ENCODE data around the gene ITM2C.
A peak's percentile ranks its signal among the peaks of the same experiment; 100 is the strongest.

The ITM2C gene

DNA sequence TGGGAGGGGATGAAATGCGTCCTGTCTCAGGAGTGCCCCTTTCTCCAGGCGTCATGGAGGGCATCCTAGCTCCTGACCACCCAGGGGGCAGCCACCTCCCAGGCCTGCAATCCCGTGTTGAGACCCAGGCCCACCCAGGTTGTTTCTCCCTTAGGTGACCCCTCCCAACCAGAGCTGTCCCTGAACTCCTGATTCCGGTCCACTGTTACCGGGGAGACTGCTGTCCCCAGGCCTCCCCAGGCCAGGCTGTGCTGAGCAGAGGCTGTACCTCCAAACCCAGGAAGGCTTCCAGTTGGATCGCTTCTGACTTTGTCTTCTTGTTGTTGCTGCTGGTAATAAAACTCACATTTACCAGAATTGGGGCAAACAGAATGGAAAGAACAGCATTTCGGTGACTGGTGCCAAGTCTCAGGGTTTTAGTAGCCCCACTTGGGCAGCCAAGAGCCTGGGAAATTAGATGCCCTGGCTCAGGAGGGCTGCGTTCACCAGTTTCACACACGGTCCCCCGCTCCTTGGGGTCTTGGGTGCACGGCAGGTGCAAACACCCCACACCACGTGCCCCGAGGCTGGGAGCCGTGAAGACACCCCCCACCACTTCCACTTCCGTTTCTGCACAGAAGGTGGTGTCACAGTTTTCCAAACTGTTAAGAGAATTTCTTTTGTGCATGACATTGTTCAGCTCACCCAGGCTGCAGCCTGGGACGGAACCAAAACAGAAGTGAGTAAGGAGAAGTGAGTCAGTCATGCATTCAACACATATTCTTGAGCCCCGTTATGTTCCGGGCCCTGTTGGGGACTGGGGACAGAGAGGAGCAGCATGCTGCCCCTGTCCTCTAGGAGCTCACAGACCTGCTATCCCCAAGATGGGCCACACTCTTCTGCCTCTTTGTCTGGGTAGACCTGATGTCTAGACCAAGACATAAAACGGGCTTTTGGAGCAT, 29.4 kb downstream of the ITM2C start:
- DNase-seq = no peak

DNA sequence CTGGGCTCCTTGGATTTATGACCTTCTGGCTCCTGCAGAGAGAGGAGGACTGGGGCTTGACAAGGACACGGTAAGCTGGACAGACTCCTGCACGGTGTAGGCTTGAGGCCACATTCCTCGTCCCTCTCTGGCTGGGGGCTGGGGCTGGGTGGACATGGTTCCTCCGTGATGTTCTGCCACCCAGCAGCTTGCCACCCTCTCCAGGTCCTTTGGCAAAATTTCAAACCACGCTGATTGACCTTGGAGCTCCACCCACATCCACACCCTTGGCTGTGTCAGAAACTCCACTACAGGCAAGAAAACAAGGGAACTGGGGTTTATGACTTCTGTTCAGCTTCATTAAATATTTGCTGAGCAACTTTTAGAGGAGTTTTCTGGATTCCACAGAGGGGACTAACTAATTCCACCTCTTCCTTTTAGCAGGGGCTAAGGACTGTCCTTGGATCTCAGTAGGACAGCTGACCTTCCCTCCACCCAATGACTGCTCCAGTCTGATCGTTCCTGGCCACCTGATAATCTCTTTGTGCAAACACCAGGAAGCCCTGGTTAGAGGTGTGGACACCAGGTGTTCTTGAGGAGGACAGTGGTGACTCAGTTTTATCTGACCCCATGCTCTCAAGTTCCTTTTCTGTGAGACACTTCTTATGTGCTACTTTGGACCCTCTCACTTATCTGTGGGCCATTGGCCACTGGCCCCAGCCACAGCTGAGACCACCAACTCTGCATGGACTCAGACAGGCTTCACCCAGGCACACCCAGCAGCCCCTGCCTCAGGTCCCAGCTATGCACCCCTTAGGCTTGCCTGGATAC, 31.0 kb downstream of the ITM2C start:
- DNase-seq = no peak

GRCh38 chr2:230896346-230897115, 31.8 kb downstream of the ITM2C start:
- DNase-seq = no peak

DNA sequence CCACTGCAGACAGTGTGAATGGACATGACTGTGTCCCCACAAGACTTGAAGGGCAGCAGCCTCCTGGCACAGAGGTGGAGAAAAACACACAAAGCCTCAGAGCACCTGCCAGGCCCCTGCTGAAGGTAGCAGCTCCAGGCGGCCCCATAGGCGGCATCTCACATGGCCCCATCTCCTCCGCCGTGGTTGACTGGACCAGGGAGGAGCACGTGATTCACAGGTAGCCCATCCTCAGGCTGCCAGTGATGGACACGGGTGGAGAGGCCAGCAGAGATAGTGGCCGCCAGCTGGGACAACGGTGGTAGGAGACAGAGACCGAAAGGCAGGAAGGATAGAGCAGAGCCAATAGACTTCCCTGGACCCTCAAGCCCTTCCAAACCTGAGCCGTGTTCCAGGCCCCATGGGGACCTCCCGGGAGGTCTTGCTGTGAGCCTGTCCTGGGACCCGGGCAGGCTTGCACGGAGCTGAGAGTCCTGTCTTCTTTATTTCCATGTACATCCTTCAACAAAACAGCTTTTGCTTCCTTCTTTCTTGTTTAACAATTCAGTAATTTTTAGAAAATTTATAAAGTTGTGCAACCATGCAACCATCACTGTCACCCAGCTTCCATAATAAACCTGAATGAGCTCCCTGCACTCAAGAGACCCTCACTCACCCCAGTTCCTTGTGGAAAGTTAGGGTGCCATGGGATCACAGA, 33.4 kb downstream of the ITM2C start:
- DNase-seq = no peak

DNA sequence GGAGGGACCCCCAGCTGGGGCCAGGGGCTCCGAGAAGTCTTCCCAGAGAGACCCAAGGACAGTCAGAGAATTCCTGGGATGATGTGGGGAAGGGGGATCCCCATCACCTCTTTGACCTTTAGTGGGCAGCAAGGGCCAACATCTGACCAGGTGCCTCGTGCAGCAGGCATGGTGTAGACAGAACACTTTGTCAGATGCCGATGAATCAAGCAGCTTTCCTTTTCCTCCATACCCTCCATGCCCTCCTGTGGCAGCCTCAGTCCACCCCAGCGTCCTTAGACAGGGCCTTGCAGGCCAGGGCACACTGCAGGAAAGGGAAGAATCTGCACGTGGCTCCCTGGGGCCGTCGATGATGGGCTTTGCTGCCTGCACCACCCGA, 34.0 kb downstream of the ITM2C start:
- DNase-seq = no peak

DNA sequence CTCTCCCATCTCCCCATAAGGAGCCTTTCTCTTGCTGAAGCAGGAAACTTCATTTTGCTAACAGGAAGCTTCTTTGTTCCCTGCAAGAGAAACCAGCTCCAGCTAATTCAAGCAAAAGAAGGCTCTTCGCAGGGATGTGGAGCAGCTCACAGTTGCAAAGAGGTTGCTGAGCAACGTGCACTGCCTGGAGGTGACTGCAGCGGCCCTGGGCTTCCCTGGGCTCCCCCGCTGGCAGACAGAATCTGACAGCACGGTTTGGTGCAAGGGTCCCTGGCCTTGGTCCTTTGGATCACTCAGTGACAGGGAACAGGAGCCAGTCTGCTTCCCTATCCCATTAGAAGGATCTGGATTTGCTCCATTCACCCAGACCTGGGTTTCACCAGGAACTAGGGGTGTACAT, 34.5 kb downstream of the ITM2C start:
- DNase-seq = no peak

GRCh38 chr2:230899786-230900185, 35.0 kb downstream of the ITM2C start:
- no peak for DNase-seq

DNA sequence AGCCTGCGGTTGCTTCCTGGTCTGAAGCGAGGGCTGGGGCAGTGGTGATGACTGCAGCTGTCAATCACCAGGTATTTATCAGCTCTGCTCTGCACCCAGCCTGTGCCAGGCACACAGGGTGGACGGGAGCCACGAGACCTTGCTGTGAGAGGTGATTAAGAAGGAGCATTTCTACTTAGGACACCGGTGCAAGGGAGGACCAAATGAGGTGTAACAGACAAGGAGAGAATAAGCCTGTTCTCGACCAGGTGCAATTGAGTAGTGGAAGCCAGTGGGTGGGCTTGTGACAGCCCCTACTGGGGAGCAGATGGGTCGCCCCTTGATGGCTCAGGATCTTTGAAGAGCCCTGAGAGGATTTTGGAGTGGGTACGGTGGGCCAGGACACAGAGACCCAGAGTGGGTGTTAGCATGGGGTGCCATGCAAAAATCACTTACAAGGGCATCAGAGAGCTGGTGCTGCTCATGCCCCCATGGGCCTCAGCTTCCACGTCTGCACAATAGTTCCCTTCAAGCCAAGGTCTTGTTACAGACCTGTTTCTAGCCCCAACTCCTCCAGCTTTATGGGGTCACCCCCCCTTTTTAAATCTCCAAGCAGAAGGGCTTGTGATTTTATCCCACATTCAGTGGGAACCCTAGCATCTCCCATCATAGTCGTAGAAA, 35.7 kb downstream of the ITM2C start:
- no peak for DNase-seq

GRCh38 chr2:230901006-230901405, 36.3 kb downstream of the ITM2C start:
- no peak for DNase-seq

- peak; percentile 32 for DNase-seq
Observed at GRCh38 chr2:230902180-230902899, 37.6 kb downstream of the ITM2C start.

DNA sequence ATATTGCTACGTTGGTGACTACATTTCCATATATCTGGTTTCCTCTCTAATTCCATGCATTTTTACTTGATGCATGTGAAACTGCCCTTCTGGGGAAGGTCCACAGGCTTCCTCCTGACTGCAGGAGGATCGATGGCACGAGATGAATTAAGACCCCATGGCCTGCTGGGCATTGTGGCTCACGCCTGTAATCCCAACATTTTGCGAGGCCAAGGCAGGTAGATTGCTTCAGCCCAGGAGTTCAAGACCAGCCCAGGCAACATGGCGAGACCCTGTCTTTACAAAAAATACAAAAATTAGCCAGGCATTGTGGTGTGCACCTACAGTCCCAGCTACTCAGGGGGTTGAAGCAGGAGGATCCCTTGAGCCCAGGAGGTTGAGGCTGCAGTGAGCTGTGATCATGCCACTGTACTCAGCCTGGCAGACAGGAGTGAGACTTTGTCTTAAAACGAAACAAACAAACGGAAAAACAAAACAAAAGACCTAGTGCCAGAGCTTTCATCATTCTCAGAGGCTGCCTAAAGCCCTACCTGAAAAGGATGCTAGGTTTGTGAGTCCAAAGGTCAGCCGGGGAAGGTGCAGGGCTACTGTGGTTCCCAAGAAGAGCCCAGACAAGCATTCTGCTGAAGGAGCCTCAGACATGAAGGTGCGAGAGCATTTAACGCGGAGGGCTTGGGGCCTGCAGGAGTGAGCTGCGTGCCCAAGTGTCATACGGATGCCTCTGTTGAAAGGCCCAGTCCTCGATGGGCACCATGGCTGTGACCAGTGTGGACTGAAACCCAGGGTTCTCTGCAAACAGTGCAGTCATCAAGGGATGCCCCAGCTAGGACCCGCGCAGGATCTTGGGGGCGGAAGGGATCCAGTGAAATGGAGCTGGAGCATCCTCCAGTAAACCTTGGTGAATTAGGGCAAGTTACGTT, 38.7 kb downstream of the ITM2C start:
- DNase-seq = no peak

GRCh38 chr2:230904856-230905447, 40.2 kb downstream of the ITM2C start:
- DNase-seq = no peak

- DNase-seq = no peak
Observed at GRCh38 chr2:230905448-230906421, 41.0 kb downstream of the ITM2C start.

GRCh38 chr2:230906471-230907230, 41.9 kb downstream of the ITM2C start:
- no peak for DNase-seq

- DNase-seq = no peak
Observed at GRCh38 chr2:230907361-230908091, 42.8 kb downstream of the ITM2C start.

- DNase-seq = peak; percentile 61
Observed at GRCh38 chr2:230908092-230908594, 43.4 kb downstream of the ITM2C start.
